HG03025 (cell line): ENCODE data around the gene CD28.
"Not testable (repeated sequence)": the region's sequence is repeated elsewhere in the genome, so short reads cannot be mapped to it uniquely, and the experiment has no call there.

ENCODE experiments used
- ATAC-seq: cut with Tn5 transposase; IDR thresholded peaks from one replicate; pipeline ENCODE4 v1.9.1; 2021; ENCODE audit warnings: mild to moderate bottlenecking, moderate library complexity; ENCODE audit not compliant: unreplicated experiment, low FRiP score

Gene CD28

DNA sequence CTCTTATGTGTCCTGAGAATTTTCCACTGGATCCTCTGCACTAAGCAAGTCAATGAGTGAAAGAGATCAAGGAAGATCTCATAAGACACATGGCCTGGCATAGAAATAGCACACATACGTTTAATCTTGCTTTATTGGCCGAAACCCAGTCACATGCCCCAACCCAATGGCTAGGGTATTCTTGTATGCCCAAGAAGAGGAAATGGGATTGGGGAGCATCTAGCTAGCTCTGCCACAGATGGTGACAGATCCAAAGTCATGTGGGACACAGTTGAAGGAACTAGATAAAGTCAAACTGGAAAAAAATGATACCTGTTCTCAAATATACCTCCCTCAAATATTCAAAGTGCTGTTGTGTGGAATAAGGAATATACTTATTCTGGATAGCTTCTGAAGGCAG, 74.7 kb downstream of the CD28 start:
- ATAC-seq = no peak

DNA sequence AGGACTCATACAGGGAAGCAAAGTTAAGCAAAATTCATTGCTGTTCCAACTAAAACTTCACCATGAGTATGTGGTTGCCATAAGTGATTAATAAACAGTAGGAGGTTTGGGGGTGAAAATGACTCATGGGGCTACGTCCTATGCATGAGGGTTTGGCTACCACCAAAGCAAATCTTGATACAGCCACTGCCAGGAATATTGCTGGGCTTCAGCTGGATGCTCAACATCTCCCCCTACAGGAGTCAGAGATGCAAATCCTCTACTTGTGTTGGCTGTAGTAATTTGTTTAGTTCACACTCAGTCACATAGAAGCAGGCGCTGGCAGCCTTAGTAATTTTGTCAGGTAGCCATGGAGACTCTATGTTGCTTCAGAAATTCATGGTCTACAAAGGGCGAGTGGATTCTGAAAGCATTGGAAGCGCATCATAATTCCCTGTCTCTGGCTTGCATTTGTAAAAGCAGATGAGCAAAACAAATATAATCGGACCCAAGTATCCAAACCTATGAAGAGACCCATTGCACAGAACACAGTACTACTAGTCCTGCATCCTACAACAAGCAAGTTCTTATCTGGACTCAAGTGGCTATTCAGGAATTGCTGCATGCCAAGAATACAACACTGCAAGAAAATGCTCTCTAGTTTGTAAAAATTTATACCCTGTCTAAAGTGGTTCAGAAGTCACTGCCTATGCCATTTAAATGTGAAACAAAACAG, 76.0 kb downstream of the CD28 start:
- ATAC-seq = no peak

DNA sequence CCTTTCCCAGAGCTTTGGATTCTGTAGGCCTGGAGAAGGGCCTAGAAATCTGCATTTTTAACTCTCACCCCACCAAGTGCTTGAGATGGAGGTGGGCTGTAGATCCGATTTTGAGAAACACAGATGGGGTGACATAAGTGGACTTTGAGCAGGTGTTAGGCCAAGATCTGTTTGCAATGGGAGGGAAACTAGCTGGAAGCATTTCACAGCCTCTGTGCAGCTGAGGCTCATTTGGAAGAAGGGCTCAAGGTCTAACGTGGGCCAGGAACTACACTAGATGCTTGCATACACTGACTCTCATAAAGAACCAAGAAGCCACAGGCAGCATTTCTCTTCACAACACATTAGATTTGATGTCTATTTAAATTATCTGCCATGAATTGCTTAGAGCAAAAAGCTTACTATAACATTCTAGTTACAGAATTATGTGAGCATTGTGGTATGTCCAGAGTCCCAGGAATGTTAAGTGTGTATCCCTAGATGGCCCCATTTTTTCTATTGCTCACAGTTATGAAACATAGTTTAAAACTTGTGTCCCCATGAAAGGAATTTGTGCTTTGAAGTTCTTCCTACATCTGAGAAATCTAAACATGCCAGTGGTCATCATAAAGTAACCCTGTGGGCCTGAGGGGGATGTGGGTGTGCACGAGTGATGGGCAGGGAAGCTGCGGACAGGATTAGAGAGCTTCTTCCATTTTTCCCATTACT, 77.2 kb downstream of the CD28 start:
- ATAC-seq = no peak

DNA sequence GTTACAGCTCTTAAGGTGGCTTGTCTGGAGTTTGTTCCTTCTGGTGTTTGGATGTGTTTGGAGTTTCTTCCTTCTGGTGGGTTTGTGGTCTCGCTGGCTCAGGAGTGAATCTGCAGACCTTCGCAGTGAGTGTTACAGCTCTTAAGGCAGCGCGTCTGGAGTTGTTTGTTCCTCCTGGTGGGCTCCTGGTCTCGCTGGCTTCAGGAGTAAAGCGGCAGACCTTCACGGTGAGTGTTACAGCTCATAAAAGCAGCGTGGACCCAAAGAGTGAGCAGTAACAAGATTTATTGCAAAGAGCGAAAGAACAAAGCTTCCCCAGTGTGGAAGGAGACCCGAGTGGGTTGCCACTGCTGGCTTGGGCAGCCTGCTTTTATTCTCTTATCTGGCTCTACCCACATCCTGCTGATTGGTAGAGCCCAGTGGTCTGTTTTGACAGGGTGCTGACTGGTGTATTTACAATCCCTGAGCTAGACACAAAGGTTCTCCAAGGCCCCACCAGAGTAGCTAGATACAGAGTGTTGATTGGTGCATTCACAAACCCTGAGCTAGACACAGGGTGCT, 78.4 kb downstream of the CD28 start:
- not testable (repeated sequence) for ATAC-seq

DNA sequence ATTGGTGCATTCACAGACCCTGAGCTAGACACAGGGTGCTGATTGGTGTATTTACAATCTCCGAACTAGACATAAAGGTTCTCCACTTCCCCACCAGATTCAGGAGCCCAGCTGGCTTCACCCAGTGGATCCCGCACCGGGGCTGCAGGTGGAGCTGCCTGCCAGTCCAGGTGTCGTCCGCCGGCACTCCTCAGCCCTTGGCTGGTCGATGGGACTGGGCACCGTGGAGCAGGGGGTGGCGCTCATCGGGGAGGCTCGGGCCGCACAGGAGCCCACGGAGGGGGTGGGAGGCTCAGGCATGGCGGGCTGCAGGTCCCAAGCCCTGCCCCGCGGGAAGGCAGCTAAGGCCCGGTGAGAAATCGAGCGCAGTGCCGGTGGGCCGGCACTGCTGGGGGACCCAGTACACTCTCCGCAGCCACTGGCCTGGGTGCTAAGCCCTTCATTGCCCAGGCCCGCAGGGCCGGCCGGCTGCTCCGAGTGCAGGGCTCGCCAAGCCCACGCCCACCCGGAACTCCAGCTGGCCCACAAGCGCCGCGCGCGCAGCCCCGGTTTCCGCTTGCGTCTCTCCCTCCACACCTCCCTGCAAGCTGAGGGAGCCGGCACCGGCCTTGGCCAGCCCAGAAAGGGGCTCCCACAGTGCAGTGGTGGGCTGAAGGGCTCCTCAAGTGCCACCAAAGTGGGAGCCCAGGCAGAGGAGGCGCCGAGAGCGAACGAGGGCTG, 79.1 kb downstream of the CD28 start:
- not testable (repeated sequence) for ATAC-seq

DNA sequence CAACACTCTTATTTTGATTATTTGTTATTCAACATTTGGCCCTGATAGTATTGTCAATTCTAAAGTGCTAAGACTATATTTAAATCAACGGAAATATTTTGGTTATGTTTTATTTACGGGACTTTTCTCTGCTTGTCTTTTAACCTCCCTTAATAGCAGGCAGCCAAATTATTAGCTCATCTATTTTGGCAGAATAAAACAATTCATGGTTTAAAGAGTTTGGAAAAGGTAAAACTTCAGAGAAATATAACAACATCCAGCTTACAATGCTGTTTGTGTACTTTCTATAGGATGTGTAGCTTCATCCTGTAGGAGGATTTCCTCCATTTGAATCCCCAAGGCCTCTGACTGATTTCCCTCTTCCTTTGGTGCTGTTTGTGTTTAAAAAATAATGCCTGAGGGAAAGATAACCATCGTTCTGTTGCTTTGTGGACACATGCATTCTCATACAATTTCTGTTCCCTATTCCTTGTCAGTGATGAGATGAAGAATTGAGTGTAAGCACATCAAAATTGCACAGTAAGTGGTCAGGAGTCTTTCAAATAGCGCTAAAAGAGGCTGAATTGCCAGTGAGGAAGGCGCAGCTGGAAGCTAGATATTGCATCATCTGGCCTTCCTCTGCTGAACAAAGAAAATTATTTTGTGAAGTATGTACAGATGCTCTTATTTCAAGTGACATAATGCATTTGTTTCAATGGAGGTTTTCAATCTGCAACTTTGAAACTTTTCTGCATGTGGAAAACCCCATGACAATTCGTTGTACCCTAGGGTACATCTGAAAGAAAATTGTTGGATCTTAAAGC, 80.3 kb downstream of the CD28 start:
- no peak for ATAC-seq

DNA sequence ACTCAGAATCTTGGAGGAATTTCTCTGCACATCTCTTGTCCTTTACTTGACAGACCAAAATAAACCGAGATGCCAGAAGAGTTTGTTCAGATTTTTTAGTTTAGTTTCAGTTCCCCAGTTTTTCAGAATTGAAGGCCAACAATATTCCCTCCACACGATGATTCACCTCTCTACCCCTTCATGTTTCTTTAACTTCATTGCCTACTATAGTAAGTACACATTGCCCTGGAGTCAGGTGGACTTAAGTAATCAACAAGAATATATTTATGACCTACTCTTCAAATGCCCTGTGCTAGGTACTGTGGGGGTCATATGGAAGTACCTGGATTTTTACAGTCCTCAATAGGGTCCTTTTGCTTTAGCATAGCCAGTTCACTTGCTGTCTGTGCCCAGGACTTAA, 81.5 kb downstream of the CD28 start:
- ATAC-seq = no peak
